ENCODE results near the gene YY1. TPM values are rescaled to one million over a fixed set of nuclear protein-coding genes. Genes with fewer than 3 reads are reported as not detected.

YY1 gene
- total and polyA plus RNA-seq, 9 of the 15 experiments (the other 6 are each of a cell fraction or from before 2014, with no cell fraction given) = 20.8 to 74.2 (median 46.7) TPM

DNA sequence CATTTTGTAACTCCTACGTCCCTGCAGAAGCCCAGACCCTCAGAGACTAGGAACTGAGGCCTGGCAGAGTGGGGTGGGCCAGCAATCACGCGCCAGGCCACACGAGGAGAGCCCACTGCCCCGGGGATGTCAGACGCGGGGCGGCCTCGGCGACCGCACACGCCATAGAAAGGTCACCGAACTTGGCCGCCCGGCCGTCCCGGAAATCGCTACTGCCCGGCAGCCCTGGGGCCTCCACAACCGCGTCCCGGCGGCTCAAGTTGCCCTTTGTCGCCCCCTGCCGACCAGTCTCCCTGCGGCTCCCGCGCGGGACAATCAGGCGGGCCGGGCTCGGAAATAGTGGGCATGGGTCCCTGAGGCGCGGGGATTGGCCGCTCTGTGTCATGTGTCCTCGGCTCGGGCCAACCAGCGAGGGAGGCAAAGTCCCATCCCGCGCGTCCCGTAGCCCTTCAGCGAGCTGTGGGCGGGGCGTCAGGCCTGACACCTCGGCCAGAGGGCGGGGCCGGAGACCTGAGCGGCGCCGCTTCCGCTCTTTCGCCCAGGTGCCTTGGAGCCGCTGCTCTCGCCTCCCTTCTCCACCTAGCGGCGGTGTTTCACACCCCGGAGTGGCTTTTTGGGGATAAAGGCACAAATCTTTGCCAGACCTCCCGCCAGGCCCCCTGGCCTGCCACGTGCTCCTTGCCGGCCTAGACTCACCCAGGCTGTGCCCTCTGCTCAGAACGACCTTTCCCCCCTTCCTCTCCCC is 46.1 kb upstream of the YY1 start (continued):
- TF ChIP-seq NR2C2 (CRISPR knock-in tag; IDR thresholded peaks at IDR 0.05) (0 out of 2 replicates have a peak, but pooled peaks have one; percentile 63), NR2C2 (tag; IDR thresholded peaks at IDR 0.05) (peak; percentile 89), SMAD2 (IDR thresholded peaks at IDR 0.05; ENCODE audit: low read depth, low read length) (no peak), NFRKB (IDR thresholded peaks at IDR 0.05; ENCODE audit: low read depth) (peak; percentile 53), ZNF695 (CRISPR knock-in tag; IDR thresholded peaks at IDR 0.05) (no peak), FOXJ3 (CRISPR knock-in tag; IDR thresholded peaks at IDR 0.05) (no peak), SMAD3 (CRISPR knock-in tag; conservative IDR thresholded peaks at IDR 0.05) (0 out of 2 replicates have a peak, but pooled peaks have one; percentile 25), TAF1 (IDR thresholded peaks at IDR 0.05; ENCODE audit: control insufficient read depth, extremely low read depth, insufficient read depth, low read length, severe bottlenecking) (peak; percentile 19), SIN3B (IDR thresholded peaks at IDR 0.05; ENCODE audit: low read depth) (peak; percentile 24; the same call in 1 of the 2 replicates), SIX5 (IDR thresholded peaks at IDR 0.05; ENCODE audit: borderline replicate concordance in 1 of 2, insufficient read depth in 1 of 2, low read depth in 1 of 2, low read length in 2 of 2) (no peak), PHF8 (IDR thresholded peaks at IDR 0.05; ENCODE audit: borderline replicate concordance, low read length) (peak; percentile 60; the same call in 1 of the 2 replicates), SMARCE1 (IDR thresholded peaks at IDR 0.05) (peak; percentile 76; the same call in 1 of the 2 replicates), POLR2H (tag; IDR thresholded peaks at IDR 0.05; ENCODE audit: low read depth) (no peak), BRD9 (IDR thresholded peaks at IDR 0.05; ENCODE audit: low read depth, partially characterized antibody) (peak; percentile 48), DPF2 (IDR thresholded peaks at IDR 0.05) (peak; percentile 36; the same call in 1 of the 2 replicates)
- TF ChIP-seq, protein P1, sequence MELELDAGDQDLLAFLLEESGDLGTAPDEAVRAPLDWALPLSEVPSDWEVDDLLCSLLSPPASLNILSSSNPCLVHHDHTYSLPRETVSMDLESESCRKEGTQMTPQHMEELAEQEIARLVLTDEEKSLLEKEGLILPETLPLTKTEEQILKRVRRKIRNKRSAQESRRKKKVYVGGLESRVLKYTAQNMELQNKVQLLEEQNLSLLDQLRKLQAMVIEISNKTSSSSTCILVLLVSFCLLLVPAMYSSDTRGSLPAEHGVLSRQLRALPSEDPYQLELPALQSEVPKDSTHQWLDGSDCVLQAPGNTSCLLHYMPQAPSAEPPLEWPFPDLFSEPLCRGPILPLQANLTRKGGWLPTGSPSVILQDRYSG (tag; conservative IDR thresholded peaks at IDR 0.05; ENCODE audit: low read depth) = 0 out of 2 replicates have a peak, but pooled peaks have one; percentile 42
- TF ChIP-seq, protein P2, sequence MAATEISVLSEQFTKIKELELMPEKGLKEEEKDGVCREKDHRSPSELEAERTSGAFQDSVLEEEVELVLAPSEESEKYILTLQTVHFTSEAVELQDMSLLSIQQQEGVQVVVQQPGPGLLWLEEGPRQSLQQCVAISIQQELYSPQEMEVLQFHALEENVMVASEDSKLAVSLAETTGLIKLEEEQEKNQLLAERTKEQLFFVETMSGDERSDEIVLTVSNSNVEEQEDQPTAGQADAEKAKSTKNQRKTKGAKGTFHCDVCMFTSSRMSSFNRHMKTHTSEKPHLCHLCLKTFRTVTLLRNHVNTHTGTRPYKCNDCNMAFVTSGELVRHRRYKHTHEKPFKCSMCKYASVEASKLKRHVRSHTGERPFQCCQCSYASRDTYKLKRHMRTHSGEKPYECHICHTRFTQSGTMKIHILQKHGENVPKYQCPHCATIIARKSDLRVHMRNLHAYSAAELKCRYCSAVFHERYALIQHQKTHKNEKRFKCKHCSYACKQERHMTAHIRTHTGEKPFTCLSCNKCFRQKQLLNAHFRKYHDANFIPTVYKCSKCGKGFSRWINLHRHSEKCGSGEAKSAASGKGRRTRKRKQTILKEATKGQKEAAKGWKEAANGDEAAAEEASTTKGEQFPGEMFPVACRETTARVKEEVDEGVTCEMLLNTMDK (IDR thresholded peaks at IDR 0.05; ENCODE audit: borderline replicate concordance, insufficient read depth, low read depth, low read length, poor library complexity, severe bottlenecking) = peak; percentile 72
- TF ChIP-seq, protein P3, sequence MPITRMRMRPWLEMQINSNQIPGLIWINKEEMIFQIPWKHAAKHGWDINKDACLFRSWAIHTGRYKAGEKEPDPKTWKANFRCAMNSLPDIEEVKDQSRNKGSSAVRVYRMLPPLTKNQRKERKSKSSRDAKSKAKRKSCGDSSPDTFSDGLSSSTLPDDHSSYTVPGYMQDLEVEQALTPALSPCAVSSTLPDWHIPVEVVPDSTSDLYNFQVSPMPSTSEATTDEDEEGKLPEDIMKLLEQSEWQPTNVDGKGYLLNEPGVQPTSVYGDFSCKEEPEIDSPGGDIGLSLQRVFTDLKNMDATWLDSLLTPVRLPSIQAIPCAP (CRISPR knock-in tag; IDR thresholded peaks at IDR 0.05; ENCODE audit: borderline replicate concordance) = no peak
- TF ChIP-seq, protein P4, sequence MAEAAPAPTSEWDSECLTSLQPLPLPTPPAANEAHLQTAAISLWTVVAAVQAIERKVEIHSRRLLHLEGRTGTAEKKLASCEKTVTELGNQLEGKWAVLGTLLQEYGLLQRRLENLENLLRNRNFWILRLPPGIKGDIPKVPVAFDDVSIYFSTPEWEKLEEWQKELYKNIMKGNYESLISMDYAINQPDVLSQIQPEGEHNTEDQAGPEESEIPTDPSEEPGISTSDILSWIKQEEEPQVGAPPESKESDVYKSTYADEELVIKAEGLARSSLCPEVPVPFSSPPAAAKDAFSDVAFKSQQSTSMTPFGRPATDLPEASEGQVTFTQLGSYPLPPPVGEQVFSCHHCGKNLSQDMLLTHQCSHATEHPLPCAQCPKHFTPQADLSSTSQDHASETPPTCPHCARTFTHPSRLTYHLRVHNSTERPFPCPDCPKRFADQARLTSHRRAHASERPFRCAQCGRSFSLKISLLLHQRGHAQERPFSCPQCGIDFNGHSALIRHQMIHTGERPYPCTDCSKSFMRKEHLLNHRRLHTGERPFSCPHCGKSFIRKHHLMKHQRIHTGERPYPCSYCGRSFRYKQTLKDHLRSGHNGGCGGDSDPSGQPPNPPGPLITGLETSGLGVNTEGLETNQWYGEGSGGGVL (CRISPR knock-in tag; IDR thresholded peaks at IDR 0.05) = no peak
